LoVo (cell line): Measurements from ENCODE around the gene IL15.
"Not testable (repeated sequence)": the region's sequence is repeated elsewhere in the genome, so short reads cannot be mapped to it uniquely, and the experiment has no call there.

Experiments
- DNase-seq: peaks from one replicate; pipeline ENCODE4 v3.0.0-alpha.2; 2016; ENCODE audit warnings: low spot score

The IL15 gene

GRCh38 chr4:141647966-141648365 lies 11.6 kb downstream of the IL15 start:
- DNase-seq: no peak

DNA sequence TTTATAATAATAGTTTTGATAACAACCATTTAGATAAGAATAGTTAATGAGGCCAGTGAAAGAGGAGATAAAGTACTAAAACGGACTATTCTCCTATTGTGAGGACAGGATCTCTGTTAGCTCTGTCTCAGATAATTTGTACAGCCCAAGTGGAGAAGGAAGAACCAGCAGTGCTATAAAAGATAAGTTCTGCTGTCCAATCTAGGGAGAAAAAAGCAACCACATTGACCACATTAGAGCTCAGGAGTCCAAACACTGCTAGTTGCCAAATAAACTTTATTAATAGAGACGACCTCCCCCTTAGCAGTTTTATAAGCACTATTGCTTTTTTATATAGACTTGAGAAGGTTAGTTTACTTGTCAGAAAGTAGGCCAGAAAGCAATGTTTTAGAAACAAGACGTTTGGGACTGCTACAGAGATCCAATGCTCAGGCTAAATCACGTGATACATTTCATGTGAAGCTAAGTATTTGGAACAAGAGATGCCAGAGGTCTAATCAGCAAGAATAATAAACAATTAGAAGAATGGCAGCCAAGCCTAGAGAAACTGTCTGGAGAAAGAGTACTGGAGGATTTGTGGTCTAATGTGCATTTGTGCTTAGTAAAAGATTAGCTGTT lies 15.9 kb downstream of the IL15 start:
- DNase-seq: no peak

DNA sequence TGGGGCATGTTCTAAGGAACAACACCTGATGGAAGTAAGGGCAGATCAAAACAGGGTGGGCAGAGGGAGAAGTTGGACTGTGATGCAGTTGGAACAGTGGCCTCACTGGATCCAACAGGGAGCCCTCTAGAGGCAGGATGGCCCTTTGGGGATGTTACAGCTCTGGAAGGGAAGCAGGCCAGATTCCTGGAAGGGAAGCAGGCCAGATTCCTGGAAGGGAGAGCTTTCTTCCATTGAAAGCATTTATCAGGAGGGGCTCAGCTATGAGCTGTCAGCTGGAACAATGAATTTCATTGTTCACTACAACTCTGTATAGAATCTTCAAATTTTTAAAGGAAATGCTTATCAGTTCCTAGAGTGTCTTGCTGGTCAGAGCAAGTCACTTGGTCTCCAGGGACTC lies 17.7 kb downstream of the IL15 start:
- peak; percentile 12 for DNase-seq

DNA sequence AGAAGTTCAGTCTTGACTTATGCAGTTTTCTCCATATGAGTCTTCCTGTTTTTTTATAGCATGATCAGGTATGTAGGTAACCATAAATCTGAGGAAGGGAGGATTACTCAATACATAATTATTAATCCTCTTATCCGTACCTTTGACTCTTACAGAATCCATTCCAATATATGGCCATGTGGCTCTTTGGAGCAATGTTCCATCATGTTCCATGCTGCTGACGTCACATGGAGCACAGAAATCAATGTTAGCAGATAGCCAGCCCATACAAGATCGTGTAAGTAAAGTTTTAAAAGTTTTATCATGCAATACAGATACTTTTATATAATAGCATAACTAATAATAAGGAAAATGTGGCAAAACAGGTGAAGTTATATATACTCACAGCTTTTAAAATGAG lies 19.6 kb downstream of the IL15 start:
- no peak for DNase-seq

DNA sequence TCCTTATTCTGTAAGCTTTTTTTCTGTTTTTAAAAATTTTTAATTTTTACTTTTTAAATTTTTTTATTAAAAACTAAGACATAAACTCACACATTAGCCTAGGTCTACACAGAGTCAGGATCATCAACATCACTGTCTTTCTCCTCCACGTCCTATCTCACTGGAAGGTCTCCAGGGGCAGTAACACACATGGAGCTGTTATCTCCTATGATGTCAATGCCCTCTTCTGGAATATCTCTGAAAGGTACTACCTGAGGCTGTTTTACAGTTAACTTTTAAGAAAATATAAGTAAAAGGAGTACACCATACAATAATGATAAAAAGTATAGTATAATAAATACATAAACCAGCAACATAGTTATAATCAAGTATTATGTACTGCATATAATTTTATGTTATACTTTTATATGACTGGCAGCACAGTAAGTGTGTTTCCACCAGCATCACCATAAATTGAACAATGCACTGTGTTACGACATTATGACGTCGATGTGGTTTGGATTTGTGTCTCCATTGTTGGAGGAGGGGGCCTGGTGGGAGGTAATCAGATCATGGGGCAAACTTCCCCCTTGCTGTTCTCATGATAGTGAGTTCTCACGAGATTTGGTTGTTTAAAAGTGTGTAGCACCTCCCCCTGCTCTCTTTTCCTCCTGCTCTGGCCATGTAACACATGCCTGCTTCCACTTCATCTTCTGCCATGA lies 21.3 kb downstream of the IL15 start:
- no peak for DNase-seq

- DNase-seq: no peak
Observed at GRCh38 chr4:141658309-141658708, 21.9 kb downstream of the IL15 start.

GRCh38 chr4:141659539-141659938 lies 23.2 kb downstream of the IL15 start:
- DNase-seq: no peak

- DNase-seq: no peak
Observed at GRCh38 chr4:141660880-141661279, 24.5 kb downstream of the IL15 start.

DNA sequence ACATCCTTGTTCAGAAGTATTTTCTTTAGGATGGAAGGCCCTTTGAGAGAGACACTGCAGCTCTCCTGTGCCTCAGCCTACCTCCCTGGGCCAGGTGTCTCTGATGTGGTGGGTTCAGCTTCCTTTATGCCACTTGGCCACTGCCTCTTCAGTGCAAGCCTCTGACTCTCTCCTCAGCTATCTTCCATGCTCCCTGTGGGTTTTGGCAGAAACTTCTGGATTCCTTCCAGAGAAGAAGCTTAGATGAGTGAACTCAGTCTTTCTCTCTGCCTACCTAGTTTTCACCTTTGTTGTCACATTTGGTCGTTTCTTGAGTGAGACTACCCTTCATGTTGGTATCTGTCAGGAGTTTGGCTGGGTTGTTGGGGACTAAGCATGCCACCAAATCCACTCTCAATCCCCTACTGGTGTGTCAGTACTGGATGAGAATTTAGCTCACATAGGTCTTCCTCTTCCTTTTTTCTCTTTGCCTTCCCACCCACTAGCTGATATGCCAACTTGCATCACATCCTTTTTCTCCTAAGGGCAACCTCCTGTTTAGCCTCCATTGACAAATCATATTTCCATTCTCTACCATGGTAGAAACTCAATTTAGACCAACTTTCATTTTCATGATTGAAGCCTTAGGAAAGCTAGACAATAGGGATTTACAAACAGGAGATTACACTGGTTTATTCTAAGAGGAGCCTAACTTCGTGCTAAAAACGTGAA lies 32.0 kb downstream of the IL15 start:
- no peak for DNase-seq

GRCh38 chr4:141669501-141669900 lies 33.1 kb downstream of the IL15 start:
- no peak for DNase-seq

DNA sequence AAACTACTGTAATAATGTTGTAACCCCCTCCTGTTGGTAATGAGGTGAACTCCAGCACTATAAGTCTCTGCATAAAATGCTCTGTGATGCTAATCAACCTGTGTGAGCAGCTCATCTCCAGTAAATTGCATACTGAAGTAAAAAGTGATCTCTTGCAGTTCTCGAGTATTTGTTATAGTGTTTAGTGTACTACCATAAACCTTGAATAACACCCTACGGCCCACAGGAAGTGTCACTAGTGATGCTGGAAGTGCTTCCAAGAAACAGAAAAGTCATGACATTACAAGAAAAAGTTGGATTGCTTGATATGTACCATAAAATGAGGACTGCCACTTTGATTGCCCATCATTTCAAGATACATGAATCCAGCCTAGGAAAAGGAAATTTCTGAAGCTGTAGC lies 39.0 kb downstream of the IL15 start:
- no peak for DNase-seq

- DNase-seq: no peak
Observed at GRCh38 chr4:141676087-141676670, 39.8 kb downstream of the IL15 start.

DNA sequence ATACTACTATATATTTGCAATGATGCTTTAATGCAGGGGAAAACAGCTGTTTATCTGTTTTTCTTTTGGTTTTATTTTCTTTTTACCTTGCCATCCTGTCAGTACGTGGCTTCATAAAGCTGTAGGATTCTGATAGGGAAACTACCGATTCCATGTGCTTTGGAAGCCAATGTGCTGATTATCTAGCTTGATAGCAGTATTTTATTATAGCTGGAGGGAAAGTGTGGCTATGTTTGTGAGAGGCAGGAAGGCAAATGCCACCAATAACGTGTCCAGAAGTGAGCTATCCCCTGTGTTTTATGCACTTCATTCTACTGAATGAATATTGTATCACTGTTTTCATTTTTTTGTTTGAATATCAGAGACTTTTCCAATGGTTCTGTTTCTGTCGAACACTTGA lies 43.7 kb downstream of the IL15 start:
- DNase-seq: no peak

GRCh38 chr4:141684785-141685184 lies 48.4 kb downstream of the IL15 start:
- no peak for DNase-seq

DNA sequence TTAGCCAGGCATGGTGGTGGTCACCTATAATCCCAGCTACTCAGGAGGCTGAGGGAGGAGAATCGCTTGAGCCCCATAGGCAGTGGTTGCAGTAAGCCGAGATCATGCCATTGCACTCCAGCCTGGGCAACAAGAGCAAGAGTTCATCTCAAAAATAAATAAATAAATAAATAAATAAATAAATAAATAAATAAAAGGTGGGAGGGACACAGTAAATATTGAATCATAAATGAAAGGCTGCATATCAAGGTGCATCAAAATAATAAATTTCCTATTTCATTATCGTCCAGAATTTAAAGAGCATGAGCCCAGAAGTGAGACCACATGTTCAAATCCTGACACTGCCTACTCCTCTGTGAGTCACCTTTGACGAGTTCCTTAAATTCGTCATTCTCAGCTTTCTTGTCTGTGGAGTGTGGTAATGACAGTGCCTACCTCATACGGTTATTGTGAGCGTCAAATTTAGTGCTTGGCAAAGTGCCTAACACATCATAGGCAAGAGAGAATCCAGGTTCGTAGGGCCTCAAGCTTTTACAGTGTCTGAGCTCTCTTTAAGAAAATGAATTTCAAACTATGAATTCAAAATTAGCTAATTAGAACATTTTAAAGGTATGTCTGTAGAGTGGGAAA lies 49.9 kb downstream of the IL15 start:
- no peak for DNase-seq

DNA sequence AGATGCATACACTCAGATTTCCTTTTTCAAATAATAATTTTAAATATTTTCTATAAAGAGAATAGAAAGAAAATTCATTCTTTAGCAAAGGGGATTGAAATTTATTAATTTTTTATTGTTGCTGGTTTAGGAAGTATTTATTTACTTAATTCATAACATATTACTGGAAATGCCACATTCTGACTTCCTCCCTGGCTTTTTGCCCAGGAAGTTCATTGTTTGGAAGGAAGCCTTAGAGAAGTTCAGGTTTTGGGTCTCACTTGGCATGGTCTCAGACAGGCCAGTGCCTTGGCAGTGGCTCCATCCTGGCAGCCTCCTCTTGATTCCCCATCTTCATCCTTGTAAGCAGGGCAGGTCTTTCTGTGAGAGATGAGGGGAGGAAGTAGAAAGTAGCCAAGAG lies 50.5 kb downstream of the IL15 start:
- no peak for DNase-seq

GRCh38 chr4:141689726-141690296 lies 53.4 kb downstream of the IL15 start:
- DNase-seq: not testable (repeated sequence)

GRCh38 chr4:141691247-141691646 lies 54.9 kb downstream of the IL15 start:
- not testable (repeated sequence) for DNase-seq

GRCh38 chr4:141692081-141692480 lies 55.7 kb downstream of the IL15 start:
- no peak for DNase-seq

DNA sequence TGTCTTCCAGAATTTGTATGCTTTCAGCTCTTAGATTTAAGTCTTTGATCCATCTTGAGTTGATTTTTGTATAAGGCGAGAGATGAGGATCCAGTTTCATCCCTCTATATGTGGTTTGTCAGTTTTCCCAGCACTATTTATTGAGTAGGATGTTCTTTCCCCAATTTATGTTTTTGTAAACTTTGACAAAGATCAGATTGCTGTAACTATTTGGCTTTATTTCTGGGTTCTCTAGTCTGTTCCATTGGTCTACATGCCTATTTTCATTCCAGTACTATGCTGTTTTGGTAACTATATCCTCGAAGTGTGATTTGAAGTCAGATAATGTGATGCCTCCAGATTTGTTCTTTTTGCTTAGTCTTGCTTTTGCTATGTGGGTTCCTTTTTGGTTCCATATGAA lies 60.7 kb downstream of the IL15 start:
- DNase-seq: no peak

DNA sequence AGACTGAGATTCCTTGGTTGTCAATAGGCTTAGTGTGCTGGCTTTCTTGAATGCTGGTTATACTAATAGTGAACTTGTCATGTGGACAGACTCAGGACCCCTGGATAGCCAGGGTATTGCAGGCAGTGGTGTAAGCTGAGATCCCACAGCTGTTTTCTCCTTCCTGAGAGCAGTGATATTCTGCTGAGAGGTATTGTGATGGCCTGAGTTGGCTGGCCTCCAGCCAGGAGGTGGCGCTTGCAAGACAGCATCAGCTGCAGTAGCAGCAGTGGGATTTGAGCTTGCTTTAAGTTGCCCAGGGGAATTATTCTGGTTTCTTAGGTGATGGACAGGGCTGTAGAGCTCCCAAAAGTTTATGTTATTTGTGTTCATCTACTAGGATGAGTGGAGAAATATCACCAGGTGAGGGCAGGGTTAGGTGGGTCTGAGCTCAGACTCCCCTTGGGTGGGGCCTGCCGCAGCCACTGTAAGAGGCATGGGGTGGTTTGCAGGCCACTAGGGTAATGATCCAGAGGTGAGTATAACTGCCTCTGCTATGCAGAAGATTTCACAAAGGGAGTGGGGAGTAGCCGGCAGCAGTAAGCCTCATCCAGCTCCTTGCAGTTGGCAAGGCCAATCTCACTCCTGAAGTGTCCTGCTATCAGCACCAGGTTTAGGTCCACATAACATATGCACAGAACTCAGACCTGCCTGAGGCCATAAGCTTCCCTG lies 66.2 kb downstream of the IL15 start:
- DNase-seq: no peak

- no peak for DNase-seq
Observed at GRCh38 chr4:141703497-141703896, 67.1 kb downstream of the IL15 start.
